ENCODE results near the gene KRTAP5-2.

DNA sequence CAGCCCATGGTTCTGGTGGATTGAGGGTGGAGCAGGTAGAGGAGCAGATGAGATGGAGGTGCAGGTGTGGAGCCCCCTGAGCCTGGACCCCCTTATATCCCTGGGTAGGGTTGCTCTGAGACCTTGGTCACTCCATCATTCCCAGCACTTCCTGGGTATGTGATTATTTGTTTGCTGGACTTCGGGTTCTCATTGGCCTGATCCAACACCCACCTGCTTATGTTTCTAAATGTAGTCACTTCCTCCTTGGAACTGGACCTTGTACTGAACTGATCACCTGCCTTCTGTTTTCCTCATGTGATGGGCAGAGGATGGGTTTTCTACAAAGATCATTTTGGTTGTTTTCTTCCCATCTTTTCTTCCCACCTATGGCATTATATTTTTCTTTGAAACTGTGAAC, 24.0 kb upstream of the KRTAP5-2 start, which contains the start of gene KRTAP5-4:
- TF ChIP-seq CTCF (conservative IDR thresholded peaks at IDR 0.05; ENCODE audit: low read depth, low read length) = no peak
- no peak for TF ChIP-seq CEBPB (IDR thresholded peaks at IDR 0.05; ENCODE audit: low read depth, low read length)
